Measurements from ENCODE around the gene LRRC59. TPM values are rescaled to one million over a fixed set of nuclear protein-coding genes. Genes with fewer than 3 reads are reported as not detected.

The LRRC59 gene
- total RNA-seq, 1 experiment from 2014 or later, result 221 TPM

GRCh38 chr17:50367401-50367800, 29.9 kb downstream of the LRRC59 start:
- no peaks in the 10 kb centered on the region for H3K9me3 ChIP-seq (ENCODE audit: control insufficient read depth in 1 of 2, insufficient read depth in 1 of 2, low read depth in 1 of 2, low read length in 2 of 2)
- H3K4me2 ChIP-seq (ENCODE audit: low read length), result no peak overlapping the region
- no peak overlapping the region for H3K9ac ChIP-seq (ENCODE audit: low read length)
- no peak for DNase-seq (ENCODE audit: low read depth, low spot score)
- TF ChIP-seq RAD21 (IDR thresholded peaks at IDR 0.05; ENCODE audit: low read depth) (no peak), CTCF (IDR thresholded peaks at IDR 0.05 in 2 of 3, conservative IDR thresholded peaks at IDR 0.05 in 1 of 3; ENCODE audit: borderline replicate concordance in 1 of 3, insufficient read depth in 1 of 3, low read depth in 2 of 3, low read length in 2 of 3) (no peak), EZH2 (IDR thresholded peaks at IDR 0.05) (no peak), ZNF274 (IDR thresholded peaks at IDR 0.05; ENCODE audit: low read depth, low read length) (no peak), EZH2phosphoT487 (IDR thresholded peaks at IDR 0.05; ENCODE audit: borderline replicate concordance) (no peak)
- ATAC-seq, result no peak
- no peaks in the 10 kb centered on the region for H4K20me1 ChIP-seq (ENCODE audit: insufficient read depth)
- ChIA-PET CTCF (no interaction called here), RAD21 (ENCODE audit: low non-redundant PET in 1 of 2, low total read pairs in 2 of 2, uncharacterized antibody in 2 of 2, unreplicated experiment in 2 of 2) (no interaction called here), POLR2A (no interaction called here)
- peaks cover 44 to 46% of the 10 kb centered on the region in 2 experiments for H3K36me3 ChIP-seq (ENCODE audit: control insufficient read depth in 1 of 2, insufficient read depth in 2 of 2, low read length in 2 of 2)
- H3K27ac ChIP-seq (ENCODE audit: low read depth, low read length), result no peak overlapping the region
- H3K4me3 ChIP-seq (replicated peaks in 1 of 2; ENCODE audit: low read depth in 1 of 2, low read length in 2 of 2), result no peak overlapping the region
- H2AFZ ChIP-seq (ENCODE audit: low read depth, low read length, poor library complexity, severe bottlenecking), result no peak overlapping the region
- H3K79me2 ChIP-seq (ENCODE audit: insufficient read depth, low read length), result peaks cover 40% of the 10 kb centered on the region
- no peaks in the 10 kb centered on the region for H3K9me2 ChIP-seq (ENCODE audit: insufficient read depth)
- no TSS peak for BruUV-seq (replicated peaks)
- intact Hi-C loops (cut with micrococcal nuclease), result no loop called here
- no peaks in the 10 kb centered on the region for H3K27me3 ChIP-seq (ENCODE audit: insufficient read depth, low read length)
- peaks cover 6 to 14% of the 10 kb centered on the region in 2 experiments for H3K4me1 ChIP-seq (ENCODE audit: control insufficient read depth in 1 of 2, insufficient read depth in 2 of 2, low read length in 2 of 2)

GRCh38 chr17:50365649-50366393, 31.5 kb downstream of the LRRC59 start:
- H2AFZ ChIP-seq (ENCODE audit: low read depth, low read length, poor library complexity, severe bottlenecking), result no peak overlapping the region
- ChIA-PET POLR2A (no interaction called here), RAD21 (ENCODE audit: low non-redundant PET in 1 of 2, low total read pairs in 2 of 2, uncharacterized antibody in 2 of 2, unreplicated experiment in 2 of 2) (no interaction called here), CTCF (no interaction called here)
- H3K9ac ChIP-seq (ENCODE audit: low read length), result no peak overlapping the region
- intact Hi-C loops (cut with micrococcal nuclease), result no loop called here
- H3K9me3 ChIP-seq (ENCODE audit: control insufficient read depth in 1 of 2, insufficient read depth in 1 of 2, low read depth in 1 of 2, low read length in 2 of 2), result no peaks in the 10 kb centered on the region
- no TSS peak for BruUV-seq (replicated peaks)
- peaks cover 3 to 8% of the 10 kb centered on the region in 2 experiments; a peak in 2 of 4 replicates for H3K4me1 ChIP-seq (ENCODE audit: control insufficient read depth in 1 of 2, insufficient read depth in 2 of 2, low read length in 2 of 2)
- no peaks in the 10 kb centered on the region for H4K20me1 ChIP-seq (ENCODE audit: insufficient read depth)
- no peak overlapping the region for H3K4me3 ChIP-seq (replicated peaks in 1 of 2; ENCODE audit: low read depth in 1 of 2, low read length in 2 of 2)
- no peak overlapping the region for H3K27ac ChIP-seq (ENCODE audit: low read depth, low read length)
- DNase-seq (ENCODE audit: low read depth, low spot score), result no peak
- ATAC-seq, result no peak
- H3K4me2 ChIP-seq (ENCODE audit: low read length), result no peak overlapping the region
- peaks cover 43 to 51% of the 10 kb centered on the region in 2 experiments for H3K36me3 ChIP-seq (ENCODE audit: control insufficient read depth in 1 of 2, insufficient read depth in 2 of 2, low read length in 2 of 2)
- H3K79me2 ChIP-seq (ENCODE audit: insufficient read depth, low read length), result peaks cover 24% of the 10 kb centered on the region
- H3K9me2 ChIP-seq (ENCODE audit: insufficient read depth), result no peaks in the 10 kb centered on the region
- H3K27me3 ChIP-seq (ENCODE audit: insufficient read depth, low read length), result no peaks in the 10 kb centered on the region
- no peak for TF ChIP-seq ATF3 (IDR thresholded peaks at IDR 0.05)
- no peak for TF ChIP-seq JUND (IDR thresholded peaks at IDR 0.05)
- no peak for TF ChIP-seq EZH2phosphoT487 (IDR thresholded peaks at IDR 0.05; ENCODE audit: borderline replicate concordance)
- TF ChIP-seq REST (IDR thresholded peaks at IDR 0.05; ENCODE audit: low read depth), result no peak
- no peak for TF ChIP-seq EZH2 (IDR thresholded peaks at IDR 0.05)
- no peak for TF ChIP-seq YY1 (IDR thresholded peaks at IDR 0.05; ENCODE audit: extremely low read depth, insufficient replicate concordance, low read depth, low read length)
- no peak for TF ChIP-seq ZBTB33 (IDR thresholded peaks at IDR 0.05; ENCODE audit: extremely low read depth, insufficient replicate concordance, low read length)
